Measurements from ENCODE around the gene CMSS1. TPM values are rescaled to one million over a fixed set of nuclear protein-coding genes. Genes with fewer than 3 reads are reported as not detected.

The CMSS1 gene
- total and polyA plus RNA-seq, 8 donors: 2.7 to 33.3 (median 22.1) TPM

- Histone ChIP-seq H3K27me3 (no peaks in the 10 kb centered on the region), H3K27ac (no peak overlapping the region), H3K9me3 (no peaks in the 10 kb centered on the region), H3K4me1 (peaks cover 0 to 24% (median 15%) of the 10 kb centered on the region in 4 donors), H3K4me3 (no peak overlapping the region), H3K36me3 (no peaks in the 10 kb centered on the region)
- DNase-seq: no peak
- intact Hi-C loops (cut with DNase I; ENCODE audit: low total_unique reads): loop anchor here (5.0 kb wide), 1 partner anchor 437 kb away; the partner anchor contains the start of gene TBC1D23
- 70 to 78% (median 76%) methylated on average over 3 of the region's 3 CpGs for WGBS, 5 donors
- TF ChIP-seq CTCF (IDR thresholded peaks at IDR 0.05): no peak
- TF ChIP-seq POLR2AphosphoS5 (IDR thresholded peaks at IDR 0.05): no peak
- no peak for TF ChIP-seq EP300 (IDR thresholded peaks at IDR 0.05)
- TF ChIP-seq POLR2A (IDR thresholded peaks at IDR 0.05): no peak
Observed at GRCh38 chr3:99825004-99825640, 7.5 kb downstream of the CMSS1 start.

GRCh38 chr3:99829844-99830243 is 12.2 kb downstream of the CMSS1 start:
- Histone ChIP-seq H3K9me3 (no peaks in the 10 kb centered on the region), H3K4me3 (no peak overlapping the region), H3K27ac (no peak overlapping the region), H3K36me3 (no peaks in the 10 kb centered on the region), H3K27me3 (no peaks in the 10 kb centered on the region), H3K4me1 (peaks cover 0 to 18% (median 4%) of the 10 kb centered on the region in 4 donors)
- TF ChIP-seq EP300 (IDR thresholded peaks at IDR 0.05): no peak
- TF ChIP-seq POLR2A (IDR thresholded peaks at IDR 0.05): no peak
- no peak for DNase-seq
- WGBS, 5 donors: 89 to 97% (median 94%) methylated on average over 3 of the region's 3 CpGs
- intact Hi-C loops (cut with DNase I; ENCODE audit: low total_unique reads): loop anchor here (5.0 to 10.0 kb wide), 2 partner anchors 245 to 432 kb away; partner anchors contain the start of gene TBC1D23

GRCh38 chr3:99833617-99834205 is 16.0 kb downstream of the CMSS1 start:
- intact Hi-C loops (cut with DNase I; ENCODE audit: low total_unique reads): loop anchor here (10.0 kb wide), 1 partner anchor 241 kb away; no protein-coding TSS in a partner anchor
- Histone ChIP-seq H3K27ac (no peak overlapping the region), H3K4me3 (no peak overlapping the region), H3K4me1 (peaks cover 0 to 23% (median 4%) of the 10 kb centered on the region in 4 donors), H3K36me3 (no peaks in the 10 kb centered on the region), H3K27me3 (no peaks in the 10 kb centered on the region), H3K9me3 (no peaks in the 10 kb centered on the region)
- peak in 1 of 2 donors; percentile 46 for DNase-seq
- TF ChIP-seq EP300 (IDR thresholded peaks at IDR 0.05) (no peak), CTCF (IDR thresholded peaks at IDR 0.05) (no peak), POLR2A (IDR thresholded peaks at IDR 0.05) (no peak), POLR2AphosphoS5 (IDR thresholded peaks at IDR 0.05) (no peak)
- WGBS, 5 donors: 47 to 66% (median 53%) methylated on average over 4 of the region's 4 CpGs

- no peak for TF ChIP-seq EP300 (IDR thresholded peaks at IDR 0.05)
- TF ChIP-seq CTCF (IDR thresholded peaks at IDR 0.05): no peak
- no peak for TF ChIP-seq POLR2A (IDR thresholded peaks at IDR 0.05)
- TF ChIP-seq POLR2AphosphoS5 (IDR thresholded peaks at IDR 0.05): no peak
- intact Hi-C loops (cut with DNase I; ENCODE audit: low total_unique reads): loop anchor here (10.0 kb wide), 1 partner anchor 240 kb away; no protein-coding TSS in a partner anchor
- H3K4me1 ChIP-seq: peaks cover 0 to 23% (median 4%) of the 10 kb centered on the region in 4 donors
Observed at GRCh38 chr3:99834211-99834957, 16.7 kb downstream of the CMSS1 start.

More at GRCh38 chr3:99834211-99834957, 16.7 kb downstream of the CMSS1 start:
- no peaks in the 10 kb centered on the region for H3K27me3 ChIP-seq
- no peak for DNase-seq
- H3K27ac ChIP-seq: no peak overlapping the region
- no peaks in the 10 kb centered on the region for H3K36me3 ChIP-seq
- WGBS, 5 donors: 80 to 87% (median 87%) methylated on average over 2 of the region's 2 CpGs
- no peaks in the 10 kb centered on the region for H3K9me3 ChIP-seq
- H3K4me3 ChIP-seq: no peak overlapping the region
